Stimulated activated CD8-positive, alpha-beta memory T cell treated with anti-CD3 and anti-CD28 coated beads, Interleukin-7, amount 100 ng/mL, for 4 hours (primary cell): ENCODE results near the gene FAAH.
"Not testable (repeated sequence)": the region's sequence is repeated elsewhere in the genome, so short reads cannot be mapped to it uniquely, and the experiment has no call there.

Source experiments
- DNase-seq, 2 donors: peaks; one replicate each; pipeline ENCODE4 v3.0.0-alpha.2; 2020; ENCODE audit warnings: low read depth in 2 of 2

Gene FAAH

DNA sequence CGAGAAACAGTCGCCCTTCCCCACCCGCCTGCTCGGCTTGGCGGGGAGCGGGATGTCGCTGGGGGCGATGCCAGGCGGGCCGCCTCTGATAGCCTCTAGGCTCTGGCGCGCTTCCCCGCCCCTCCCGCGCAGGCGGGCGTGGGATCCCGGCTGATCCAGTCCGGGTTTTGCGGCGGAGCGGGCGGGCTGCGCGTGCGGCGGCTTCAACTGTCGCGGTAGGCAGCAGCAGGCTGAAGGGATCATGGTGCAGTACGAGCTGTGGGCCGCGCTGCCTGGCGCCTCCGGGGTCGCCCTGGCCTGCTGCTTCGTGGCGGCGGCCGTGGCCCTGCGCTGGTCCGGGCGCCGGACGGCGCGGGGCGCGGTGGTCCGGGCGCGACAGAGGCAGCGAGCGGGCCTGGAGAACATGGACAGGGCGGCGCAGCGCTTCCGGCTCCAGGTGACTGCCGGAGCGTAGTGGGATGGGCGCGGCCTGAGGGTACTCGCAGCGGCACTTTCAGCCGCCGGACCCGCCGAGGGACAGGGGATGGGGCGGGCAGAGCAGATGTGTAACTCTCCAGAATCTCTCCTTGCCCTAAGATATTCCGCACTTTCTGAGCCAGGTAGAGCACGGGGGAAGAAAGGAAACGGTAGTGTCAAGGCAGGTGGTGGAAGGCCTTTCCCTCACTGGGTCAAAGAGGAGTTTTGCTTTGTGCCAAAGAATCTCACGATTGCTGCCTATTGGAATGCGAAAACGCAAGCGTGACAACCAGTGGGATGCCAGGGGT is at the start of gene FAAH:
Gene FAAH, plus strand, starts transcription at position 210 of the 764 bp plus-strand sequence. Its CDS starts 32 bp downstream, at position 242.
- DNase-seq, result peak in 1 of 2 donors; percentile 16

GRCh38 chr1:46344481-46344880 is 49.6 kb upstream of the FAAH start:
- DNase-seq, result no peak

- DNase-seq, result no peak
Observed at GRCh38 chr1:46345281-46345680, 48.8 kb upstream of the FAAH start.

DNA sequence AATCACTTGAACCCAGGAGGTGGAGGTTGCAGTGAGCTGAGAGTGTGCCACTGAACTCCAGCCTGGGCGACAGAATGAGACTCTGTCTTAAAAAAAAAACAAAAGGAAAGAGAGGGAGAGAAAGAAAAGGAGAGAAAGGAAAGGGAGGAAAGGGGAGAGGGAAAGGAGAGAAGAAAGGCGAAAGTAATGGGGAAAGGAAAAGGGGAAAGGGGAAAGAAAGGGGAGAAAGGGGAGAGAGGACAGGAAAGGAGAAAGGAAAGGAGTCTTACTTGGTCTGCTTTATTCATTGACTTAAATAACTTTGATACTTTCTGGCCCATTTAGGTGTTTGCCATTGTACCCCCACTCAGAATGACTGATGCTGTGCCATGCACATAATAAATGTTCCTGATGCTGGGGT is 41.8 kb upstream of the FAAH start:
- no peak for DNase-seq

DNA sequence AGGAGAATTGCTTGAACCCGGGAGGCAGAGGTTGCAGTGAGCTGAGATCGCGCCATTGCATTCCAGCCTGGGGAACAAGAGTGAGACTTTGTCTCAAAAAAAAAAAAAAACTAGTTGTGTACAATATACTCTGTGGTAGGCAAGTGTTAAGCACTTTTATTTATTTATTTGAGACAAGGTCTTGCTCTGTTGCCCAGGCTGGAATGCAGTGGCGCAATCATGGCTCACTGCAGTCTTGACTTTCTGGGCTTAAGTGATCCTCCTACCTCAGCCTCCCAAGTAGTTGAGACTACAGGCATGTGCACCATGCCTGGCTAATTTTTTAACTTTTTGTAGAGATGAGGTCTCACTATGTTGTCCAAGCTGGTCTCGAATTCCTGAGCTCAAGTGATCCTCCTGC is 38.2 kb upstream of the FAAH start:
- not testable (repeated sequence) for DNase-seq

DNA sequence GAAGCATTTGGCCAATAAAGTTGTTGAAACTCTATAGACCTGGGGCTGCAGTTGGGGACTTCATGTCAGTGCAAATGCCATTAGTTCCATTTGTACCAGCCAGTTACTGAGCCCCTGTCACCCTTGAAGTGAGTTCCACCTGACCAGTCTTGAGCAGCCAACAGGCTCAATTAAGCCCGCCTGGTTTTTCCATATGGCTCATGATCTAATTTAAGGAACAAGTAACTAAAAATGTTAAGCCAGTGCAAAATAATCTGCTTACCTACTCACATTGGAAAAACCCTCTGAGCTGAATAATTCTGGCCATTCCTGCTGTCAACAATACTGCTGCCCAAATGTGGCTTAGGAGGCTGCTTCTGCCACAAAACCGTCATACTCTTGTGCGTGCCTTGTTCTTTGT is 32.0 kb upstream of the FAAH start:
- DNase-seq, result no peak

- DNase-seq, result no peak
Observed at GRCh38 chr1:46363121-46363520, 31.0 kb upstream of the FAAH start.

GRCh38 chr1:46364612-46365011 is 29.5 kb upstream of the FAAH start:
- no peak for DNase-seq

DNA sequence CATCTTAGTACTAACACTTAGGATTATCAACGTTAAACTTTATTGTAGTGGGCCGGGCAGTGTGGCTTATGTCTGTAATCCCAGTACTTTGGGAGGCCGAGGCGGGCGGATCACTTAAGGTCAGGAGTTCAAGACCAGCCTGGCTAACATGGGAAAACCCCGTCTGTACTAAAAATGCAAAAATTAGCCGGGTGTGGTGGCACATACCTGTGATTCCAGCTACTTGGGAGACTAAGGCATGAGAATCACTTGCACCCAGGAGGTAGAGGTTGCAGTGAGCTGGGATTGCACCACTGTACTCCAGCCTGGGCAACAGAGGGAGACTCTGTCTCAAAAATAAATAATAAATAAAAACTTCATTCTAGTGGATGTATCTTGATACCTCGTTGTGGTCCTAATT is 28.3 kb upstream of the FAAH start:
- DNase-seq, result not testable (repeated sequence)

- DNase-seq, result no peak
Observed at GRCh38 chr1:46367072-46367471, 27.0 kb upstream of the FAAH start.

GRCh38 chr1:46367701-46368100 is 26.4 kb upstream of the FAAH start:
- not testable (repeated sequence) for DNase-seq

DNA sequence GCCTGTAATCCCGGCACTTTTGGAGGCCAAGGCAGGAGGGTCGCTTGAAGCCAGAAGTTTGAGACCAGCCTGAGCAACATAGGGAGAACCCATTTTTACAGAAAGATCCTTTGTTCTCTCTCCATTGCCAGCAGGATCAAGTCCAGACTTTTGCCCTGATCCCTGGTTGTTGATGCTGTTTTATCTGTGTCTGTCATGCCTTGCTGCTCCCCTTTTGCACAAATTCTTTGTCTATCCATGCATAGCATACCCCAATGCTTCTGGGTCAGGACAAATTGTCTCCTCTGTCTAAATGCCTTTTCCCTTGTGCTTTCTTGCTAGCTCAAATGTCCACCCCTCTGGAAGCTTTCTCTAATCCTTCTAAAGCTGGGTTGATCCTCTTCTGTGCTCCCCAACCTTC is 25.3 kb upstream of the FAAH start:
- DNase-seq, result no peak

DNA sequence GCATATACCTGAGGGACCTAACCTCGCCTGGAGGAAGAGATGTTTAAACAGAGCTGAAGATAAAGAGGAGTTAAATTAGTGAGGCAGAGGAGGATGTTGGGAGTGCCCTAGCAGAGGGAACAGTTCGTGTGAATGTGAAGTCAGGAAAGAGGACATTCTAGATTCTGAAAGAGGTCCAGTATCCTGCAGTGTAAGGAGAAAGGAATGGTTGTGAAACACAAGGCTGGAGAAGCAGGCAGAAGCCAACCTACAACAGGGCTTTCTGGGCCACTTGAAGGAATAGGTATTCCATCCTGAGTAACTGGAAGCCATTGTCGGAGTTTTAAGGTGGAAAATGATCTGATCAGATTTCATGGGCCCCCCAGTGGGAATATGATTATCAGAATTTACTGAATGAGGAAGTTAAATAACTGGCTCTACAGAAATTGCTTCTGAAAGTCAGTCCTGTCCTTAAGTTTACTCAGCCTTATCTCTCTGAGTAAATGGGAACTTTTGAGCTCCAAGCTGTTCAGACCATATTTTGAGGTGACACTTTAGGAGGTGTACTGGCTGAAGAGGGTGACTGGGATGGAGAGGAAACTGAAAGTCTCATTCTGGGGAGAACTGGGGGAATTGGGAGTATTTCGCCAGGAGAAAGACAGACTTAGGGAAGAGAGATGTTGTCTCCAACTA is 24.4 kb upstream of the FAAH start:
- no peak for DNase-seq

- DNase-seq, result no peak
Observed at GRCh38 chr1:46370214-46370633, 23.9 kb upstream of the FAAH start.

- no peak for DNase-seq
Observed at GRCh38 chr1:46372431-46372830, 21.7 kb upstream of the FAAH start.

DNA sequence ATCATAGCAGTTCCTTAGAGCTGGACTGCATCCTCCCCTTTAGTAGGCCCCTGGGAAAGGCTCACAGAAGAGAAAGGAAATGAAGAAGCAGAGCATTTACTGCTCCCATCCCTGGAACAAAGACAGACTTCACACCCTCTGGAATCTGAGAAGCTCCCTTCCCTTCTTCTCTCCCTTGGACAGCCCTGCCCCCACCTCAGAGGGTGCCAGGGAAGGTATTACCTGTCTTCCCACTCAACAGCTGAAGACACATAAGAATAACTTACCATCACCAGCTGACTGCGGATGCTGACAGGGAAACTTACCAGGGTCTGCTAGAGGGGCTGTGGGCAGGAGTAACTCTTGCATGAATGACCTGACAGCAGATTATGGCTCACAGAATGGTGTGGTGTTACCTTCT is 14.1 kb upstream of the FAAH start:
- DNase-seq, result no peak

DNA sequence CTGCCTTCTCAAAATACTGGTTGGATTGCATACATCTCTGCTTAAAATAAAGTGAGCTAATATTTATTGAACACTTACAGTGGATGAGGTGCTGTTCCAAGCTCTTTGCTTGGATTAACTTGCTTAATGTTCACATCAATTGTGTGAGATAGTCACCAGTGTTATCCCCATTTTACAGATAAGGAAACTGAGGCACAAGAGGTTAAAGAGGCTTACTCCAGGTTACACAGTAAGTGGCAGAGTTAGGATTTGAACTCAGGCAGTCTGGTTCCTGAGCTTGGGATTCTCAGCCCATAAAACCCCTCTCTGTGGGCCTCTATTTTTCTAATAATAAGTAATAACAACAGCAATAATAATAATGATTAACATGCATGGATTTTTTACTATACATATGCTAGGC is 13.6 kb upstream of the FAAH start:
- no peak for DNase-seq

DNA sequence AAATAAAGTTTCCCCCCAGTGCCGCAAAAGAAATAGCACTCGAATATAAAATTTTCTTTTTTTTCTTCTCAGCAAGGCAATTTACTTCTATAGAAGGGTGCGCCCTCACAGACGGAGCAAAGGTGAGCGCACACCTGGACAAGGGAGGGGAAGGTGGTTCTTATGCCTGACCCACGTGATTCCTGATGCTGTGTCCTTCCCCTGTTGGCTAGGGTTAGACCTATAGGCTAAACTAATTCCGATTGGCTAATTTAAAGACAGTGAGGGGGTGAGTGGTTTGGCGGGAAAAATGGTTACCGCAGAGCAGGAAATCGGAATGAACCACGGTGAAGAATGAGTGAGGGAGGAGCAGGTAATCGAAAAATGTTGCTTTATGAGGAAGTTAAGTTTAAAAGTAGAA is 607 bp upstream of the FAAH start:
- no peak for DNase-seq

DNA sequence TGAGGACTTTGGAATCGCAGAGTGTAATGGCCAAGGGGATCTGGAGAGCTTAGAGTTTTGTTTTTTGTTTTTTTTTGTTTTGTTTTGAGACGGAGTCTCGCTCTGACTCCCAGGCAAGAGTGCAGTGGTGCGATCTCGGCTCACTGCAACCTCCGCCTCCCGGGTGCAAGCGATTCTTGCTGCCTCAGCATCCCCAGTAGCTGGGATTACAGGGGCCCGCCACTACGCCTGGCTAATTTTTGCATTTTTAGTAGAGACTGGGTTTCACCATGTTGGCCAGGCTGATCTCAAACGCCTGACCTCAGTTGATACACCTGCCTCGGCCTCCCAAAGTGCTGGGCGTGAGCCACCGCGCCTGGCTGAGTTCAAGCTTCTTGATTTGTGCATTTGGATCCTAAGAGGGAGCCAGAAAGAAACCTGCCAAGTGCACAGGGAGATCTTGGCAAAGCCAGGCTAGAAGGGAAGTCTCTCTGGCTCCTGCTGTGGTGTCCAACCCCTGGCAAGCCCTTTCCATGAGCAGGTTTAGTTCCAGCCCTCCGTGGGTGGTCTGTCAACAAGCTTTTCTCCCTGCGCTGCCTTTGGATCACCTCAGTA is 852 bp downstream of the FAAH start:
- no peak for DNase-seq

DNA sequence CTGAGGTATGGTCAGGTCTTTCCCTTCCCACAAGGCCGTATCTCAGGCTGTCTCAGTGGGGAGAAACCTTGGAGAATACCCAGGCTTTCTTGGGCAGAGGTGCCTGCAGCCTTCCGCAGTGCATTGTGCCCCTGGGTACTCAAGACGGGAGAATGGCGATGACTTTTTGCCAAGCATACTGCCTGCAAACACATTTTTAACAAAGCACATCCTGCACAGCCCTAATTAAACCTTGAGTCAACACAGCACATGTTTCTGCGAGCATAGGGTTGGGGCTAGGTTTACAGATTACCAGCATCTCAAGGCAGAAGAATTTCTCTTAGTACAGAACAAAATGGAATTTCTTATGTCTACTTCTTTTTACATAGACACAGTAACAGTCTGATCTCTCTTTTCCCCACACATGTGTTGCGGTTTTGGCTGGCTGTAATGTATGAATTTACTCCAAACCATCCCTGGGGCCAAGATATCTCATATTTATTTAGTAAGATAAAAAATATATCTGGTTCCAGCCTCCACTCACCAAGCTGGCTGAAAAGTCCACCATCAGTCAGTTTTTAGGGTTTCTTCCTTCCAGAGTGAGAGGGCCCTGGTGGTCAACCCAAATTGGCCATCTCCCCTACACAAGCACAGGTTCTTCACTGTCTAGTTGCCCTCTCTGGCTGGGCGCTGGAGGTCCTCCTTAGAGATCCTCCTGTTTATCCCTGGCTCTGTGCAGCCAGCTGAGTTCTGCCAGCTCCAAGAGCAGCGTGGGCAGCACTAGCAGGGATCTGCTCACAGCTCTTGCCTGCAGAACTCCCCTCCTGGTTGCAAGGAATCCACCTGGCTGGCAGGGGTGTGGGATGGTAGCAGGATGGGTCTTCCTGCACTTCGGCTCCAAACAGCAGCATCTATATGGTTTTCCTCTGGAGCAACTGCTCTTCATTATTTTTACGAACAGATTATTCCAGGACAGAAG is 2.6 kb downstream of the FAAH start:
- DNase-seq, result no peak

GRCh38 chr1:46399307-46399706 is 5.2 kb downstream of the FAAH start:
- no peak for DNase-seq

GRCh38 chr1:46400421-46400820 is 6.3 kb downstream of the FAAH start:
- no peak for DNase-seq
